CD1c-positive myeloid dendritic cell (primary cell): Measurements from ENCODE around the gene ADM5.

ENCODE experiments used
- DNase-seq: peaks from one replicate; pipeline ENCODE4 v3.0.0-alpha.2; 2016; ENCODE audit errors: extremely low spot score

Gene ADM5

GRCh38 chr19:49658566-49659442 is 30.6 kb upstream of the ADM5 start:
- DNase-seq = no peak

- DNase-seq = no peak
Measured at GRCh38 chr19:49660338-49660961, 28.9 kb upstream of the ADM5 start.

- DNase-seq = no peak
Measured at GRCh38 chr19:49662011-49662410, 27.4 kb upstream of the ADM5 start.

- no peak for DNase-seq
Measured at GRCh38 chr19:49663224-49663623, 26.2 kb upstream of the ADM5 start.

- DNase-seq = peak; percentile 90
Measured at GRCh38 chr19:49664171-49665035, 25.0 kb upstream of the ADM5 start.

- DNase-seq = no peak
Measured at GRCh38 chr19:49665036-49665350, 24.4 kb upstream of the ADM5 start.

- DNase-seq = peak; percentile 99
Measured at GRCh38 chr19:49665351-49666119, 23.9 kb upstream of the ADM5 start, which contains the start of the genes BCL2L12 and IRF3. Gene BCL2L12 (plus strand): TSS chr19:49665933. CDS start chr19:49666693, 760 bp downstream. Gene IRF3 (minus strand): TSS chr19:49665857. CDS start chr19:49664838, 1,019 bp downstream.

- no peak for DNase-seq
Measured at GRCh38 chr19:49666120-49666444, 23.3 kb upstream of the ADM5 start.

- no peak for DNase-seq
Measured at GRCh38 chr19:49667473-49667872, 21.9 kb upstream of the ADM5 start.

- peak; percentile 60 for DNase-seq
Measured at GRCh38 chr19:49669516-49669915, 19.9 kb upstream of the ADM5 start.

GRCh38 chr19:49672131-49672919 is 17.1 kb upstream of the ADM5 start:
- peak; percentile 83 for DNase-seq

GRCh38 chr19:49676136-49676783 is 13.1 kb upstream of the ADM5 start:
- peak; percentile 96 for DNase-seq

GRCh38 chr19:49676784-49677230 is 12.6 kb upstream of the ADM5 start:
- DNase-seq = peak; percentile 100

GRCh38 chr19:49677231-49677900 is 12.0 kb upstream of the ADM5 start, which contains the start of gene PRMT1:
Gene PRMT1 (plus strand): TSS chr19:49677271. CDS start chr19:49677281, 10 bp downstream.
- peak; percentile 39 for DNase-seq

GRCh38 chr19:49677901-49678674 is 11.3 kb upstream of the ADM5 start:
- peak; percentile 82 for DNase-seq

- no peak for DNase-seq
Measured at GRCh38 chr19:49678985-49679770, 10.2 kb upstream of the ADM5 start.

GRCh38 chr19:49679771-49680413 is 9.5 kb upstream of the ADM5 start:
- no peak for DNase-seq
